HepG2 (cell line): ENCODE results near the gene PLEKHA6. TPM values are rescaled to one million over a fixed set of nuclear protein-coding genes. Genes with fewer than 3 reads are reported as not detected.

Source experiments
- ATAC-seq: fragments of 200-7000 bp; cut with Tn5 transposase; 3 replicates; pipeline ENCODE4 v1.9.1; 2020; ENCODE audit warnings: mild to moderate bottlenecking, moderate library complexity
- BruUV-seq: library from RNA; stranded (reverse); fragments of 400-500 nt; replicated peaks from 2 replicates; lab custom pipeline; 2021; lab: Mats Ljungman, UMichigan
- CTCF ChIA-PET: fragments of 300-600 bp; formaldehyde crosslinking; extraction: SDS; loops from one replicate; lab custom pipeline; 2021; ENCODE audit warnings: low total read pairs, inconsistent platforms, low intra/inter-chr PET ratio; lab: Yijun Ruan, JAX
- POLR2A ChIA-PET: fragments of 350-600 bp; sonication (Branson Sonifier 250); formaldehyde crosslinking; loops from one replicate; lab custom pipeline; 2020; ENCODE audit warnings: antibody characterized with exemption, inconsistent platforms; lab: Yijun Ruan, JAX
- DNase-seq: peaks from one replicate; pipeline ENCODE4 v3.0.0-alpha.2; 2015; ENCODE audit warnings: low spot score
- FAIRE-seq: peaks from 3 replicates; lab custom pipeline; 2011; peaks lifted over from hg19 to GRCh38; lab: Jason Lieb, UNC
- H2AFZ ChIP-seq: one replicate; pipeline ENCODE4 v1.6.1; 2011; ENCODE audit warnings: low read length, inconsistent platforms
- H3K27ac ChIP-seq: fragments of 300-600 bp; 3 replicates; pipeline ENCODE4 v1.8.0; 2011; ENCODE audit warnings: mixed run types, mild to moderate bottlenecking, mixed read lengths, low read length, inconsistent platforms; ENCODE audit not compliant: insufficient read depth; ENCODE audit errors: extremely low read length
- H3K27me3 ChIP-seq, 2 experiments: fragments of 200-600 bp in 1 of 2; 2 replicates in 1 of 2; 3 replicates in 1 of 2; pipeline versions ENCODE4 v1.6.0 to v1.8.0; 2011; ENCODE audit warnings: low read length in 2 of 2, mild to moderate bottlenecking in 2 of 2, moderate library complexity in 2 of 2, inconsistent platforms in 1 of 2; ENCODE audit not compliant: insufficient read depth in 2 of 2, control insufficient read depth in 1 of 2
- H3K36me3 ChIP-seq, 2 experiments: fragments of 200-600 bp in 1 of 2; replicated peaks in 1 of 2; 2 replicates in 1 of 2; 3 replicates in 1 of 2; pipeline versions ENCODE4 v1.5.1 to v1.8.0; 2011; ENCODE audit warnings: low read length in 2 of 2, inconsistent platforms in 1 of 2; ENCODE audit not compliant: insufficient read depth in 2 of 2, control insufficient read depth in 1 of 2
- H3K4me1 ChIP-seq: 2 replicates; pipeline ENCODE4 v1.5.1; 2012; ENCODE audit warnings: low read length, inconsistent platforms; ENCODE audit not compliant: insufficient read depth
- H3K4me2 ChIP-seq: 2 replicates; pipeline ENCODE4 v1.6.0; 2011; ENCODE audit warnings: low read depth, low read length, inconsistent platforms
- H3K4me3 ChIP-seq, 3 experiments: fragments of 200-600 bp in 1 of 3; sonication (generic), shearing (Covaris generic) in 1 of 3; replicated peaks in 1 of 3; 2 replicates each; pipeline ENCODE4 v1.5.1; 2011 to 2016; ENCODE audit warnings: low read length in 3 of 3, inconsistent platforms in 2 of 3, low read depth in 2 of 3, mild to moderate bottlenecking in 2 of 3, control low read depth in 1 of 3, mixed read lengths in 1 of 3; ENCODE audit not compliant: insufficient read depth in 1 of 3
- H3K79me2 ChIP-seq: one replicate; pipeline ENCODE4 v1.6.1; 2011; ENCODE audit warnings: low read length, inconsistent platforms; ENCODE audit not compliant: insufficient read depth
- H3K9ac ChIP-seq: 2 replicates; pipeline ENCODE4 v1.6.0; 2011; ENCODE audit warnings: mild to moderate bottlenecking, low read depth, low read length, inconsistent platforms; ENCODE audit not compliant: insufficient read depth
- H3K9me3 ChIP-seq: 2 replicates; pipeline ENCODE4 v1.5.1; 2012; ENCODE audit warnings: mild to moderate bottlenecking, low read length
- H4K20me1 ChIP-seq: 2 replicates; pipeline ENCODE4 v1.6.0; 2011; ENCODE audit warnings: inconsistent platforms, mild to moderate bottlenecking, low read length, moderate library complexity; ENCODE audit not compliant: insufficient read depth
- ELF1 ChIP-seq: sonication (generic); formaldehyde crosslinking; IDR thresholded peaks from 2 replicates; pipeline ENCODE4 v1.4.0; 2020; ENCODE audit warnings: missing genetic modification reagents
- ISX ChIP-seq: sonication (generic); formaldehyde crosslinking; conservative IDR thresholded peaks from 2 replicates; pipeline ENCODE4 v1.5.0; 2020; ENCODE audit warnings: missing genetic modification reagents
- MXD4 ChIP-seq: IDR thresholded peaks from 2 replicates; pipeline ENCODE4 v1.6.1; 2016; ENCODE audit warnings: mild to moderate bottlenecking, missing biosample characterization, missing genetic modification reagents
- RBM22 ChIP-seq: fragments of 200-400 bp; formaldehyde crosslinking; optimal IDR thresholded peaks from 2 replicates; pipeline ENCODE3; 2017; ENCODE audit warnings: mild to moderate bottlenecking, low read length, moderate library complexity
- RXRB ChIP-seq: IDR thresholded peaks from 2 replicates; pipeline ENCODE4 v1.6.1; 2016; ENCODE audit warnings: borderline replicate concordance, missing genetic modification reagents, missing compliant biosample characterization
- XRCC5 ChIP-seq: fragments of 200-400 bp; formaldehyde crosslinking; optimal IDR thresholded peaks from 2 replicates; pipeline ENCODE3; 2017; ENCODE audit warnings: mild to moderate bottlenecking, low read length
- ZNF253 ChIP-seq: sonication (generic); formaldehyde crosslinking; IDR thresholded peaks from 2 replicates; pipeline ENCODE4 v1.8.0; 2022; ENCODE audit warnings: mild to moderate bottlenecking, missing genetic modification reagents, borderline replicate concordance
- ZNF616 ChIP-seq: sonication (generic); formaldehyde crosslinking; IDR thresholded peaks from 2 replicates; pipeline ENCODE4 v1.5.0; 2020; ENCODE audit warnings: low read depth, mild to moderate bottlenecking, missing genetic modification reagents
- ZNF878 ChIP-seq: sonication (generic); formaldehyde crosslinking; IDR thresholded peaks from 2 replicates; pipeline ENCODE4 v1.8.1; 2023; ENCODE audit warnings: mild to moderate bottlenecking, missing genetic modification reagents, moderate library complexity
- WGBS: methylation state at CpG from one replicate; pipeline ENCODE4 v1.1.6; 2017; ENCODE audit warnings: low lambda C conversion rate; 5-methylcytosine and 5-hydroxymethylcytosine counted together
- in situ Hi-C: cut with HindIII; loops from 2 replicates; pipeline ENCODE4 v1.10.0; 2017; ENCODE audit warnings: low pct_unique_long_range_greater_than_20kb; ENCODE audit not compliant: extremely low pct_ligation_motif_present
- intact Hi-C: fragments of 100-400 bp; cut with micrococcal nuclease; formaldehyde crosslinking; loops from one replicate; pipeline ENCODE4 v1.10.0; 2022; ENCODE audit not compliant: unreplicated experiment
- polyA plus RNA-seq, 8 experiments: library from polyadenylated mRNA; depleted of rRNA in 3 of 8; stranded (reverse) in 7 of 8; unstranded in 1 of 8; fragments of >200 nt; fragmentation: Illumina TruSeq in 4 of 8; extraction: Trizol in 4 of 8; gene quantifications; 2 replicates each; pipeline versions ENCODE4 v1.2.1 to v1.2.3, GENCODE V29; 2011 to 2016; ENCODE audit warnings: low read depth in 4 of 8, missing spikeins in 1 of 8, mixed read lengths in 1 of 8; ENCODE audit not compliant: insufficient read depth in 1 of 8
- total RNA-seq, 5 experiments: library from RNA; depleted of rRNA; stranded (reverse); fragments of >200 nt; fragmentation: Illumina TruSeq; extraction: Trizol; gene quantifications; 2 replicates each; pipeline ENCODE4 v1.2.3, GENCODE V29; 2016; ENCODE audit warnings: low read depth in 1 of 5
- TF ChIP-seq, protein P1 (sequence below): sonication (generic); formaldehyde crosslinking; IDR thresholded peaks from 2 replicates; pipeline ENCODE4 v1.8.0; 2022; ENCODE audit warnings: mild to moderate bottlenecking, missing genetic modification reagents
- TF ChIP-seq, protein P2 (sequence below): sonication (generic); formaldehyde crosslinking; IDR thresholded peaks from one replicate; pipeline ENCODE4 v1.5.1; 2020; ENCODE audit warnings: mild to moderate bottlenecking, missing genetic modification reagents; ENCODE audit errors: not compliant biosample characterization

The PLEKHA6 gene
- total and polyA plus RNA-seq, 2 of the 13 experiments (the other 11 are each of a cell fraction or from before 2014, with no cell fraction given): 5.3 to 11.4 TPM

DNA sequence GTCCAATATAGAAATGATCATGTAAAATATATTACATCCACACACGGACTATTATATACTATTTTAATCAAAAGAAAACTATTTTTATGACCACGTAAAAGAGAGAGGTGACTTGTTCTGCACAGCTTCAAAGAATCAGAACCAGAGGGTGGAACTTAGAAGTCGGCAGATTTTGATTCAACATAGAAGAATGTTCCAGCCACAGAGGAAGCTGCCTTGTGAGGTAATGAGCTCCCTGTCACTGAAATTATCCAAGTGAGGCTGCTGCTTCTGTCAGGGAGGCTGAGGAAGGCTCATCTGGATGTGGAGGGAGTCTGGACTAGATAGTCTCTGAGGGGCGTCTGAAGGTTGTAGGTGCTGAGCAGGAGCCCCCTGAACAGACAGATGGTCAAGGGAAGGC lies 2.7 kb downstream of the PLEKHA6 start:
- H3K27ac ChIP-seq: no peak overlapping the region
- H4K20me1 ChIP-seq: no peaks in the 10 kb centered on the region
- H3K9ac ChIP-seq: no peak overlapping the region
- no peak for ATAC-seq
- no peak overlapping the region for H3K4me2 ChIP-seq
- CTCF ChIA-PET: no interaction called here
- TF ChIP-seq ZNF616 (CRISPR knock-in tag) (no peak), ZNF253 (no peak), ISX (CRISPR knock-in tag) (no peak), XRCC5 (no peak), RBM22 (no peak), ELF1 (no peak), ZNF878 (CRISPR knock-in tag) (no peak), RXRB (CRISPR knock-in tag) (no peak), MXD4 (CRISPR knock-in tag) (no peak)
- TF ChIP-seq, protein P1, sequence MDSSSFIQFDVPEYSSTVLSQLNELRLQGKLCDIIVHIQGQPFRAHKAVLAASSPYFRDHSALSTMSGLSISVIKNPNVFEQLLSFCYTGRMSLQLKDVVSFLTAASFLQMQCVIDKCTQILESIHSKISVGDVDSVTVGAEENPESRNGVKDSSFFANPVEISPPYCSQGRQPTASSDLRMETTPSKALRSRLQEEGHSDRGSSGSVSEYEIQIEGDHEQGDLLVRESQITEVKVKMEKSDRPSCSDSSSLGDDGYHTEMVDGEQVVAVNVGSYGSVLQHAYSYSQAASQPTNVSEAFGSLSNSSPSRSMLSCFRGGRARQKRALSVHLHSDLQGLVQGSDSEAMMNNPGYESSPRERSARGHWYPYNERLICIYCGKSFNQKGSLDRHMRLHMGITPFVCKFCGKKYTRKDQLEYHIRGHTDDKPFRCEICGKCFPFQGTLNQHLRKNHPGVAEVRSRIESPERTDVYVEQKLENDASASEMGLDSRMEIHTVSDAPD: no peak
- TF ChIP-seq, protein P2, sequence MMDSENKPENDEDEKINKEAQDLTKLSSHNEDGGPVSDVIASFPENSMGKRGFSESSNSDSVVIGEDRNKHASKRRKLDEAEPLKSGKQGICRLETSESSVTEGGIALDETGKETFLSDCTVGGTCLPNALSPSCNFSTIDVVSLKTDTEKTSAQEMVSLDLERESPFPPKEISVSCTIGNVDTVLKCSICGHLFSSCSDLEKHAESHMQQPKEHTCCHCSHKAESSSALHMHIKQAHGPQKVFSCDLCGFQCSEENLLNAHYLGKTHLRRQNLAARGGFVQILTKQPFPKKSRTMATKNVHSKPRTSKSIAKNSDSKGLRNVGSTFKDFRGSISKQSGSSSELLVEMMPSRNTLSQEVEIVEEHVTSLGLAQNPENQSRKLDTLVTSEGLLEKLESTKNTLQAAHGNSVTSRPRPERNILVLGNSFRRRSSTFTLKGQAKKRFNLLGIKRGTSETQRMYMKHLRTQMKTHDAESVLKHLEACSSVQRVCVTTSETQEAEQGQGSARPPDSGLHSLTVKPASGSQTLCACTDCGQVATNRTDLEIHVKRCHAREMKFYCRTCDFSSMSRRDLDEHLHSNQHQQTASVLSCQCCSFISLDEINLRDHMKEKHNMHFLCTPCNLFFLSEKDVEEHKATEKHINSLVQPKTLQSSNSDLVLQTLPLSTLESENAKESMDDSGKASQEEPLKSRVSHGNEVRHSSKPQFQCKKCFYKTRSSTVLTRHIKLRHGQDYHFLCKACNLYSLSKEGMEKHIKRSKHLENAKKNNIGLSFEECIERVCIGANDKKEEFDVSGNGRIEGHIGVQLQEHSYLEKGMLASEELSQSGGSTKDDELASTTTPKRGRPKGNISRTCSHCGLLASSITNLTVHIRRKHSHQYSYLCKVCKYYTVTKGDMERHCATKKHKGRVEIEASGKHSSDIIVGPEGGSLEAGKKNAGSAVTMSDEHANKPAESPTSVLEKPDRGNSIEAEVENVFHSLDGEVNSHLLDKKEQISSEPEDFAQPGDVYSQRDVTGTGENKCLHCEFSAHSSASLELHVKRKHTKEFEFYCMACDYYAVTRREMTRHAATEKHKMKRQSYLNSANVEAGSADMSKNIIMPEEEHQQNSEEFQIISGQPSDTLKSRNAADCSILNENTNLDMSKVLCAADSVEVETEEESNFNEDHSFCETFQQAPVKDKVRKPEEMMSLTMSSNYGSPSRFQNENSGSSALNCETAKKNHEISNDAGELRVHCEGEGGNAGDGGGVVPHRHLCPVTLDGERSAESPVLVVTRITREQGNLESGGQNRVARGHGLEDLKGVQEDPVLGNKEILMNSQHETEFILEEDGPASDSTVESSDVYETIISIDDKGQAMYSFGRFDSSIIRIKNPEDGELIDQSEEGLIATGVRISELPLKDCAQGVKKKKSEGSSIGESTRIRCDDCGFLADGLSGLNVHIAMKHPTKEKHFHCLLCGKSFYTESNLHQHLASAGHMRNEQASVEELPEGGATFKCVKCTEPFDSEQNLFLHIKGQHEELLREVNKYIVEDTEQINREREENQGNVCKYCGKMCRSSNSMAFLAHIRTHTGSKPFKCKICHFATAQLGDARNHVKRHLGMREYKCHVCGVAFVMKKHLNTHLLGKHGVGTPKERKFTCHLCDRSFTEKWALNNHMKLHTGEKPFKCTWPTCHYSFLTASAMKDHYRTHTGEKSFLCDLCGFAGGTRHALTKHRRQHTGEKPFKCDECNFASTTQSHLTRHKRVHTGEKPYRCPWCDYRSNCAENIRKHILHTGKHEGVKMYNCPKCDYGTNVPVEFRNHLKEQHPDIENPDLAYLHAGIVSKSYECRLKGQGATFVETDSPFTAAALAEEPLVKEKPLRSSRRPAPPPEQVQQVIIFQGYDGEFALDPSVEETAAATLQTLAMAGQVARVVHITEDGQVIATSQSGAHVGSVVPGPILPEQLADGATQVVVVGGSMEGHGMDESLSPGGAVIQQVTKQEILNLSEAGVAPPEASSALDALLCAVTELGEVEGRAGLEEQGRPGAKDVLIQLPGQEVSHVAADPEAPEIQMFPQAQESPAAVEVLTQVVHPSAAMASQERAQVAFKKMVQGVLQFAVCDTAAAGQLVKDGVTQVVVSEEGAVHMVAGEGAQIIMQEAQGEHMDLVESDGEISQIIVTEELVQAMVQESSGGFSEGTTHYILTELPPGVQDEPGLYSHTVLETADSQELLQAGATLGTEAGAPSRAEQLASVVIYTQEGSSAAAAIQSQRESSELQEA (CRISPR knock-in tag): no peak
- TF ChIP-seq, all 625 proteins: peak for 0
- FAIRE-seq (no peak), DNase-seq (no peak)
- H3K79me2 ChIP-seq: peaks cover 3% of the 10 kb centered on the region
- H3K4me3 ChIP-seq: no peak overlapping the region
- no peaks in the 10 kb centered on the region; a peak in 1 of 5 replicates for H3K36me3 ChIP-seq
- no peak overlapping the region for H2AFZ ChIP-seq
- in situ Hi-C loops (loop anchor here (25.0 kb wide), 1 partner anchor 495 kb away; the partner anchor contains the start of gene SNRPE), intact Hi-C loops (no loop called here)
- no peaks in the 10 kb centered on the region for H3K9me3 ChIP-seq
- 92% methylated on average over 4 of the region's 4 CpGs for WGBS
- POLR2A ChIA-PET: no interaction called here
- no peaks in the 10 kb centered on the region; a peak in 1 of 5 replicates for H3K27me3 ChIP-seq
- no TSS peak for BruUV-seq
- H3K4me1 ChIP-seq: peaks cover 8% of the 10 kb centered on the region
